ENCODE results near the gene ELL.
"Not testable (repeated sequence)": the region's sequence is repeated elsewhere in the genome, so short reads cannot be mapped to it uniquely, and the experiment has no call there.

Gene ELL

DNA sequence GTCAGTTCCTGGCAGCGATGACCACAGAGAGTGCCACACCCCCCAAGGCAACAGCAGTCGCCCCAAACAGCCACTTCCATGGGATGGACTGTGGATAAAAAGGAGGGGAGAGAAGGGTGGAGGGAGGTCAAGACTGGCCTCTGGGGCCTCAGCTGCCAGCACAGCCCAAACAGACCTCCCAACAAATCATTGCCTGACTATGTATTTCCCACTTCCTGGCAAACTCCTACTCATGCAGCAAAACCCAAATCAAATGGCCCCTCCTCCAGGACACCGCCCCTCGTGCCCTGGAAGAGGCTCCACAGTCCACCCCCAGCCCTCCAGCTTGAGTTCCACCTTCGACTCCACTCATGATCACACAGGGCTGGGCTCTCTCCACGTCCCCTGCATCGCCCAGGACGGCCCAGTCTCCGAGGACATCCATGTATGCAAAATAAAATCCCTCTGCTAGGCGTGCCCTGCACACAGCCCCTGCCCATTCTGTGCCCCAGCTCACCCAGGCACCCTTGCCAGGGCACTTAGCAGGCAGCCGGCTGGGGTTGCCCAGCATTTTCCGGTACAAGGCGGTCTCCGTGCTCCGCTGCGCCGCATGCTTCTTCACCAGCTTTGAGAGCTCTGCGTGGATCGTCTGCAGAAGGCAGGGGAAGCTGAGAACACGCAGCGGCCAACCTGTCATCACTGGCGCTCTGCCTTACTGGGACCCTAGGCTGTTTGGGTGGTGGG is 10.5 kb upstream of the ELL start:
- no peak for DNase-seq

- no peak for DNase-seq
These were observed 9.6 kb upstream of the ELL start for GRCh38 chr19:18531485-18531884.

DNA sequence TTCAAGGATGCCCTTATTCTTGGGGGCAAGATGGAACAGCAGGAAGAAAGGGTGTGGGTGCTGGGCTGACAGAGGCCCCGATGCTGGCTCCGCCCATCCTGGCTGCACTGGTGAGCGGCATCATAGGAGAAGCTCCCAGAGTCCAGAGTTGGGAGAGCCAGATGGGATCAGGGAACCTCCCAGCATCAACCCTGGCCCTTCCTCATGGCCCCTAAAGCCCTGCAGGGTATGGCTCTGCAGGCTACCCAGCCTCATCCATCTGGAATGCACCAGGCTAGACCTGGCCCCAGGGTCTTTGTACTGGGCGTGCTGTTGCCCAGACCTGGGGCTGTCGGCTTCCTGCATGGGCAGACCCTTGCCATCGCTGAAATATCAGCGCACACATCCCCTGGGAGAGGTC is 7.9 kb upstream of the ELL start:
- no peak for DNase-seq

DNA sequence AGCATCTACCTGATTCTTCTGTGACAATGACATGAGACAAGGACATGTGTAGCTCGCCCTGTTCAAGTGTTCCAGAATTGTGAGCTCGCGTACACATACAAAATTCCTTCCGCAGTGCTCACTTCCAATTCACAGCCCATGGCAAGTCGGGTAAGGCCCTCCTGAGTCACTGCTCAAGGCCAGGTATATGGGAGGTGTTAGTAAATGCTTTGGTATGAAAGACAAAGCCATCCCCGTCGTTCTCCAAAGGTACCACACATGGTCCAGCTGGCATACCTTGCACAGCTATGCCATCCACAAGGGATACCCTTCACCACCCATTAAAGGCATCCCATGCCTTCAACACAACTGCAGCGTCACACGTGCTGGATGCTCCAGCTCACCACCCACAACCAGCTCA is 4.4 kb upstream of the ELL start:
- no peak for DNase-seq

- DNase-seq, result no peak
These were observed 2.0 kb upstream of the ELL start for GRCh38 chr19:18523841-18524240.

DNA sequence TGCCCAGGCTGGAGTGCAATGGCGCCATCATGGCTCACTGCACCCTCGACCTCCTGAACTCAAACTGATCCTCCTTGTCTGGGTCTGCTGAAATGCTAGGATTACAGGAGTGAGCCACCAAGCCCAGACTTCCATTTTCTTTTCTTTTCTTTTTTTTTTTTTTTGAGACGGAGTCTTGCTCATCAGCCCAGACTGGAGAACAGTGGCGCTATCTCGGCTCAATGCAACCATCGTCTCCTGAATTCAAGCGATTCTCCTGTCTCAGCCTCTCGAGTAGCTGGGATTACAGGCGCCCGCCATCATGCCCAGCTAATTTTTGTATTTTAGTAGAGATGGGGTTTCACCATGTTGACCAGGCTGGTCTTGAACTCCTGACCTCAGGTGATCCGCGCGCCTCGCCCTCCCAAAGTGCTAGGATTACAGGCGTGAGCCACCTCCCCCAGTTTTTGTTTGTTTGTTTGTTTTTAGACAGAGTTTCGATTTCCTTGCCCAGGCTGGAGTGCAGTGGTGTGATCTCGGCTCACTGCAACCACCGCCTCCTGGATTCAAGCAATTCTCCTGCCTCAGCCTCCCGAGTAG is 1.1 kb upstream of the ELL start:
- not testable (repeated sequence) for DNase-seq

DNA sequence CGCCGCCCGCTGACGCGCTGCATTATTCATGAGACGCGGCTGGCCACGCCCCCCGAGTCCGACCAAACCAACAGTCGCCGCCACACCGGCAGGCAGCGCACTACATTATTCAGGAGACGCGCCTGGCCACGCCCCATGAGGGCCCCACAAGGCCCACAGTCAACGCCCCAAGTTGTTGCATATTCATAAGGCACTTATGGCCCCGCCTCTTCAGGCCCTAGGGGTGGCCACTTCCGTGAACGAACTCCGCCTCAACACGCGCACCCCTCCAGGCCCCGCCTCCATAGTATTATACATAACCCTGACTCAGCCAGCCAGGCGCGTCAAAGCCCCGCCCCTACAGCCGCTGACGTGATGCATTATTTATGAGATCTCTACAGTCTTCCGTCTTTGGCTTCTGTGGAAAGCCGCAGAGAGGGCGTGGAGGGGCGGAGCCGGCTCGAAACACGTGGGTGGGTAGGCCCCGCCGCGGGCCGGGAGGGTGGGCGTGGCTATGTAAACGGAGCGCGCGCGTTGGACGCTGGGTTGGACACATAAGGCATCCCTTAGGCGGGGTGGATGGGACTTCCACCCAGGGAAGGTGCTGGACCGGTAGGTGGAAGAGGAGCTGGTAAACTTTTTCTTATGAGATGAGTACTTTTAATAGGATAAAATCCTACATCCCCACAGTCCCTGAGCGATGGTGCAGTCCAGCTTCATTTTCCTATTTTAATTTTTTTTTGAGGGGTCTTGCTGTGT is 423 bp upstream of the ELL start:
- DNase-seq, result peak; percentile 93 to 100 (median 100)

DNA sequence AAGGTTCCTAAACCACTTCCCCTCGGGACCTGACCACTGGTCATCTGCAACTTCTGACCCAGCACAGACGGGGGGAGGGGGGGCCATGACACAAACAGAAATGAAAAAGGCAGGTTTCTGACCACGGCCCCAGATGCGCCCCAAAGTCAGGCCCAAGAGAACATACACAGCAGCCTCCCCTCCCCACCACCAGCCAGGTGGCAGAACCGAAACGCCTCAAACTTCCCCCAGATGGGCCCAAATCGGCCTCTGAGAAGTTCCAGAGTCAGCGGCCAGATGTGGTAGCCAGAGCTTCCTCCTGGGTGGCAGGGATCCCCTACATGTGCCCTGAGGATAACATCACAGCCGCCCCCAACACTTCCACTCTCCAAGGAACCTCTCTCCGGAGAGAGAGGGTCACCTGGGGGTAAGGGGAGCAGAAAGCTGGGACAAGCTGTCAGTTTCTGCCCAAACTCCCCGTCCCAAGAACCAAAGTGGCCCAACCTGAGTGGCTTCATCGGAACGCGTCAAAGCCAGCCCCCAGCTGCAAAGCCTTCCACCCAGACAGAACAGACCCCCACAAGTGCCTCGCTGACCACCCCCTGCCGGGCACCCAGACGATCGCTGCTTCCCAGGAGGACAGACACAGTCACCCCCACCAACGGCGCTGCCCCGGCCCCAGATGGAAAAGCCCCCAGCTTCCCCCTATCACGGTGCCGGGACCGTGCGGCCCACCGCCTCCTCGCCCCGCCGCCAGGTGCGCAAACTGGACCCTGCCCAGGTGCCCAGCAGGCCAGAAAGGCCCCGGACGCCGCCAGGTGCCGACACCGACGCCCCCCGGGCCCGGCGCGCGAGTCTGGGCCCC is 800 bp downstream of the ELL start:
- DNase-seq, result peak in 8 of 51 donors; percentile 6 to 34 (median 27)

DNA sequence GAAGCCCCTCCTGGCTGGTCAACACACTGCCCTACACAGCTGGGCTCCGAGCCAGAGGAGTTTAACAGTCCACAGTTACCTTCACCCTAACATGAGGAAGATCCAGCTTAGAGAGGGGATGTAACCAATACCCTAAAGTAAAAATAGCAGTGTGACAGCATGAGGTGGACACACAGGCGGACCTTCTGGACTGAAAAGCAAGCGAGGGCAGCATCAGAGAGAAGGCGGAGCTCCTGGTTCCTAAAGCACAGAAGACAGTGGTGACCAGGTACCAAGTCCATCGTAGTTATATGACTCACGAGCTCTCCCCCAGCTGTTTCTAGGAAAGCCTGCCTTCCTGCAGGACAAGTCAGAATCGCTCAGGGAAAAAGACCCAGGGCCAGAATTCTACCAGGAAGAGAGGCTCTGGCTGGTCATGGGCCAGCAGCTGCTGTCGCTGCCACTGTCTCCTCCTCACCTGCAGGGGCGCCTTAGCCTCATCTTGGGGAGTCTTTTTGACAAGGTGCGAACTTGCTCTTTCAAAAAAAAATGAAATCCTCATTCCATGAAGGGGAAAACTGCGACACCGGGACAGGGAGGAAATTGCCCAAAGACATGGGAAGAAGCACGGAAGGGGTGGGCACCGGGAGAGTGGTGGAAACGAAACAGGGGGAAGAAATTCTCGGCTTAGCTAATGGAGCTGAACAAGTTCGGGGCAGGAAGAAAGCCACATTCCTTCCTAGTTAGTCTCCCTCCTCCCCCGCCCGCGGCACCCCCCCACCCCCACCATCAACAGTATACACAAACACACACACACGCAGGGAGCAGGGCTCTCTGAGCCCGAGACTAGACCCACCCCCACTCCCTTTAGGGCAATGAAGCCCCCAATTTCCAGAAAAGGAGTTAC is 1.7 kb downstream of the ELL start:
- DNase-seq, result peak in 23 of 51 donors; percentile 6 to 44 (median 26)

- DNase-seq, result no peak
These were observed 3.2 kb downstream of the ELL start for GRCh38 chr19:18518639-18519038.

DNA sequence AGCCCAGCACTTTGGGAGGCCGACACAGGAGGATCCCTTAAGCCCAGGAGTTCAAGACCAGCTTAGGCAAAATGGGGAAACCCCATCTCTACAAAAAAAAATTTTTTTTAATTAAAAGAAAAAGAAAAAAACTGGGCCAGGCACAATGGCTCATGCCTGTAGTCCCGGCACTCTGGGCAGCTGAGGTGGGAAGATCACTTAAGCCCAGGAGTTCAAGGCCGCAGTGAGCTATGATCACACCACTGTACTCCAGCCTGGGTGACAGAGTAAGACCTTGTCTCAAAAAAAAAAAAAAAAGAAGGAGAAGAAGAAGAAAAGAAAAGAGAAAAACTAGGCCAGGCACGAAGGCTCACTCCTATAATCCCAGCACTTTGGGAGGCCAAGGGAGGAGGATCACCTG is 4.3 kb downstream of the ELL start:
- DNase-seq, result no peak

DNA sequence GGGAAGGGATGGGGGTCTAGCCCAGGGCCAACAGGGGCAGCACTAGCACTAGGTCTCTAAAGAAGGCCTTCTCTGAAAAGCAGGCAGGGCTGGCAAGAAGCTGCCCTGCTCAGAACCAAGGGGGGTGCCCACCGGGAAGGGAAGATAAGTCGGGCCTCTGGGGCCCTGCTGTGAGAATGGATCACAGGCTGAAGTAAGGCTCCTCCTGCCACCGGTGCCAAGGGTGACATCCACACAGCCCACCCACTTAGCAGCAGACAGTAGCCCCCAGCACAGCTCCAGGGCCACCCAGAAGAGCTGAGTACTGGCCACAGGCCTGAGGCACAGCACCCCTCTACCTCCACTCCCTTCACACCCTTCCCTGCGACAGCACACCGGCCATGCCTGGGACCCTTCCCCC is 5.9 kb downstream of the ELL start:
- DNase-seq, result no peak

- DNase-seq, result no peak
These were observed 6.8 kb downstream of the ELL start for GRCh38 chr19:18514800-18515682.

GRCh38 chr19:18513868-18514267 is 8.0 kb downstream of the ELL start:
- DNase-seq, result no peak

- DNase-seq, result no peak
These were observed 11.7 kb downstream of the ELL start for GRCh38 chr19:18510216-18510615.

GRCh38 chr19:18508585-18508984 is 13.3 kb downstream of the ELL start:
- no peak for DNase-seq

- no peak for DNase-seq
These were observed 14.0 kb downstream of the ELL start for GRCh38 chr19:18507727-18508440.

DNA sequence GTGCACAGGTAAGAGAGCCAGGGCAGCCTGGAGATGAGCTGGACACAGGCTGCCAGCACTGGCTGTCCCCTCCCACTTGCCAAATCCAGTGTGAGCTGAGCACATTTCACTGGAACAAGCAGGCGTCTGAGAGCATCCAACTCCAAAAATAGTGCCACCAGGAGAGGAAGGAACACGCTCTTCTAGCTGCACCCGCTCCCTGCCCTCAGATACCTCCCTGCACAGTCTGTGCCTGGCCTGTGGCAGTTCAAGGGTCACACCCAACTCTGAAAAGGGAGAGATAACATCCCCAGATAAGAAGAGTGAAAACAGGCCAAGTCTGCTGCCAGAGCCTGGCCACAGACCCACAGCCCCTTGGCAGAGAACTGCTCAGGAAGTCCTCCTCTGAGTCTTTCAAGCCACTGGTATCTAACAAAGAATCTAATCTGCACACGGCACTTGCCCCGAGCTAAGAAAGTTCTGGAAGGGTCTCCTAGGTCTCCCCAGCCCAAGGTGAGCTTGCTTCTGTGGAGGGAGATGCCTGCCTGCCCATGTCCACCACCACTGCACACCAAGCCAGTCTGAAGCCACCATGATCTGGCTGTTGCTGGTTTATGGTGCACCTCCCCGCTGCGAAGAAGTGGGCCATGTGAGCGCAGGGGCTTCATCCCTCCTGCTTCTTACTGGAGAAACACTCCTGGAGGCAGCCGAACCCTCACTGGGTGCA is 14.7 kb downstream of the ELL start:
- DNase-seq, result peak in 4 of 51 donors; percentile 5 to 29 (median 22)

Data from hypothalamus (tissue), 51 donors.